ENCODE results near the gene TOMM6.

DNA sequence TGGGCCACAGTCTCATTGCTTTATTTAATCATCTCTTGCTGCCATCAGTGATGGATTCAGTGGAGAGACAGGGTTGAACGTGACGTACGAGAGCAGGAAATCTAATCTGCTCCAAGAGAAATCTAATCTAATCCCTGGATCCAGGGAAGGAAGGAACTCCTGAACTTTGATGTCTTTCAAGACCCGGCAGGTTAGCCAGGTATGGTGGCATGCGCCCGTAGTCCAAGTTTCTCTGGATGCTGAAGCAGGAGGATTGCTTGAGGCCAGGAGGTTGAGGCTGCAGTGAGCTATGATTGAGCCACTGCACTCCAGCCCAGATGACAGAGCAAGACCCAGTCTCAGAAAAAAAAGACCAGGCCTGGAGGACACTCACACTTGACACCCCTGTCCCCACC lies 28.9 kb upstream of the TOMM6 start:
- TF ChIP-seq, protein P1, sequence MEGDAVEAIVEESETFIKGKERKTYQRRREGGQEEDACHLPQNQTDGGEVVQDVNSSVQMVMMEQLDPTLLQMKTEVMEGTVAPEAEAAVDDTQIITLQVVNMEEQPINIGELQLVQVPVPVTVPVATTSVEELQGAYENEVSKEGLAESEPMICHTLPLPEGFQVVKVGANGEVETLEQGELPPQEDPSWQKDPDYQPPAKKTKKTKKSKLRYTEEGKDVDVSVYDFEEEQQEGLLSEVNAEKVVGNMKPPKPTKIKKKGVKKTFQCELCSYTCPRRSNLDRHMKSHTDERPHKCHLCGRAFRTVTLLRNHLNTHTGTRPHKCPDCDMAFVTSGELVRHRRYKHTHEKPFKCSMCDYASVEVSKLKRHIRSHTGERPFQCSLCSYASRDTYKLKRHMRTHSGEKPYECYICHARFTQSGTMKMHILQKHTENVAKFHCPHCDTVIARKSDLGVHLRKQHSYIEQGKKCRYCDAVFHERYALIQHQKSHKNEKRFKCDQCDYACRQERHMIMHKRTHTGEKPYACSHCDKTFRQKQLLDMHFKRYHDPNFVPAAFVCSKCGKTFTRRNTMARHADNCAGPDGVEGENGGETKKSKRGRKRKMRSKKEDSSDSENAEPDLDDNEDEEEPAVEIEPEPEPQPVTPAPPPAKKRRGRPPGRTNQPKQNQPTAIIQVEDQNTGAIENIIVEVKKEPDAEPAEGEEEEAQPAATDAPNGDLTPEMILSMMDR (IDR thresholded peaks at IDR 0.05; ENCODE audit: insufficient read depth, low read length): no peak
- TF ChIP-seq, protein P2, sequence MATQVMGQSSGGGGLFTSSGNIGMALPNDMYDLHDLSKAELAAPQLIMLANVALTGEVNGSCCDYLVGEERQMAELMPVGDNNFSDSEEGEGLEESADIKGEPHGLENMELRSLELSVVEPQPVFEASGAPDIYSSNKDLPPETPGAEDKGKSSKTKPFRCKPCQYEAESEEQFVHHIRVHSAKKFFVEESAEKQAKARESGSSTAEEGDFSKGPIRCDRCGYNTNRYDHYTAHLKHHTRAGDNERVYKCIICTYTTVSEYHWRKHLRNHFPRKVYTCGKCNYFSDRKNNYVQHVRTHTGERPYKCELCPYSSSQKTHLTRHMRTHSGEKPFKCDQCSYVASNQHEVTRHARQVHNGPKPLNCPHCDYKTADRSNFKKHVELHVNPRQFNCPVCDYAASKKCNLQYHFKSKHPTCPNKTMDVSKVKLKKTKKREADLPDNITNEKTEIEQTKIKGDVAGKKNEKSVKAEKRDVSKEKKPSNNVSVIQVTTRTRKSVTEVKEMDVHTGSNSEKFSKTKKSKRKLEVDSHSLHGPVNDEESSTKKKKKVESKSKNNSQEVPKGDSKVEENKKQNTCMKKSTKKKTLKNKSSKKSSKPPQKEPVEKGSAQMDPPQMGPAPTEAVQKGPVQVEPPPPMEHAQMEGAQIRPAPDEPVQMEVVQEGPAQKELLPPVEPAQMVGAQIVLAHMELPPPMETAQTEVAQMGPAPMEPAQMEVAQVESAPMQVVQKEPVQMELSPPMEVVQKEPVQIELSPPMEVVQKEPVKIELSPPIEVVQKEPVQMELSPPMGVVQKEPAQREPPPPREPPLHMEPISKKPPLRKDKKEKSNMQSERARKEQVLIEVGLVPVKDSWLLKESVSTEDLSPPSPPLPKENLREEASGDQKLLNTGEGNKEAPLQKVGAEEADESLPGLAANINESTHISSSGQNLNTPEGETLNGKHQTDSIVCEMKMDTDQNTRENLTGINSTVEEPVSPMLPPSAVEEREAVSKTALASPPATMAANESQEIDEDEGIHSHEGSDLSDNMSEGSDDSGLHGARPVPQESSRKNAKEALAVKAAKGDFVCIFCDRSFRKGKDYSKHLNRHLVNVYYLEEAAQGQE (IDR thresholded peaks at IDR 0.05; ENCODE audit: insufficient replicate concordance, low read depth): no peak
- TF ChIP-seq POLR2AphosphoS5 (IDR thresholded peaks at IDR 0.05; ENCODE audit: low read depth) (no peak), GABPA (IDR thresholded peaks at IDR 0.05; ENCODE audit: low read depth) (no peak), SPI1 (IDR thresholded peaks at IDR 0.05; ENCODE audit: borderline replicate concordance, low read depth) (no peak)
